ENCODE data around the gene HPSE2. TPM values are rescaled to one million over a fixed set of nuclear protein-coding genes. Genes with fewer than 3 reads are reported as not detected.

Gene HPSE2
- total RNA-seq, 4 donors from 2014 or later = 1.1 TPM; not detected in 3

GRCh38 chr10:98832196-98832595 lies 403.5 kb downstream of the HPSE2 start:
- TF ChIP-seq, protein P1, sequence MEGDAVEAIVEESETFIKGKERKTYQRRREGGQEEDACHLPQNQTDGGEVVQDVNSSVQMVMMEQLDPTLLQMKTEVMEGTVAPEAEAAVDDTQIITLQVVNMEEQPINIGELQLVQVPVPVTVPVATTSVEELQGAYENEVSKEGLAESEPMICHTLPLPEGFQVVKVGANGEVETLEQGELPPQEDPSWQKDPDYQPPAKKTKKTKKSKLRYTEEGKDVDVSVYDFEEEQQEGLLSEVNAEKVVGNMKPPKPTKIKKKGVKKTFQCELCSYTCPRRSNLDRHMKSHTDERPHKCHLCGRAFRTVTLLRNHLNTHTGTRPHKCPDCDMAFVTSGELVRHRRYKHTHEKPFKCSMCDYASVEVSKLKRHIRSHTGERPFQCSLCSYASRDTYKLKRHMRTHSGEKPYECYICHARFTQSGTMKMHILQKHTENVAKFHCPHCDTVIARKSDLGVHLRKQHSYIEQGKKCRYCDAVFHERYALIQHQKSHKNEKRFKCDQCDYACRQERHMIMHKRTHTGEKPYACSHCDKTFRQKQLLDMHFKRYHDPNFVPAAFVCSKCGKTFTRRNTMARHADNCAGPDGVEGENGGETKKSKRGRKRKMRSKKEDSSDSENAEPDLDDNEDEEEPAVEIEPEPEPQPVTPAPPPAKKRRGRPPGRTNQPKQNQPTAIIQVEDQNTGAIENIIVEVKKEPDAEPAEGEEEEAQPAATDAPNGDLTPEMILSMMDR (IDR thresholded peaks at IDR 0.05 in 4 of 5, conservative IDR thresholded peaks at IDR 0.05 in 1 of 5) = no peak
- no peak for TF ChIP-seq POLR2A (IDR thresholded peaks at IDR 0.05)
- Histone ChIP-seq H3K27me3 (no peaks in the 10 kb centered on the region), H3K4me3 (no peak overlapping the region), H3K4me1 (no peaks in the 10 kb centered on the region), H3K27ac (no peak overlapping the region), H3K9me3 (no peaks in the 10 kb centered on the region), H3K36me3 (no peaks in the 10 kb centered on the region)
- DNase-seq (no peak), ATAC-seq (no peak)
- intact Hi-C loops (cut with DNase I; ENCODE audit: low total_unique reads) (no loop called here), in situ Hi-C loops (cut with MboI; ENCODE audit: low sequenced_read_pairs in 4 of 4) (no loop called here)

DNA sequence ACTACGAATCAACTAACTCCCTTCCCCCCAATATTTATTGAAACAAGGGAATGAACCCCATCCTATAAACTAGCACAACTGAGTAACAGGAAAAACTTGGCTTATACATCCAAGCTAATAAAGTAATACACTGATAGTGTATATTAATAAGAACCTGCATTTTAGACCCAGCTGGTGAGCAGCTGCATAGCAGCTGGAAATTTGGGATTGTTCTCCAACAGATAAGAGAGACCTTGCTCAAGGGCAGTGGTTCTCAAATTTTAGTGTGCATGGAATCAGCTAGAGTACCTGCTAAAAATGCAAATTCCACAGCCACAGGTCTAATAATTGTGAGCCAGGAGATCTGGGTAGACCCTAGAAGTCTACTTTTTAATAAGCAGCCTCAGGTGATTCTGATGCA lies 404.3 kb downstream of the HPSE2 start:
- H3K9me3 ChIP-seq = no peaks in the 10 kb centered on the region
- H3K27me3 ChIP-seq = no peaks in the 10 kb centered on the region
- TF ChIP-seq, protein P1 (IDR thresholded peaks at IDR 0.05 in 4 of 5, conservative IDR thresholded peaks at IDR 0.05 in 1 of 5) = no peak
- no peak for TF ChIP-seq POLR2A (IDR thresholded peaks at IDR 0.05)
- in situ Hi-C loops (cut with MboI; ENCODE audit: low sequenced_read_pairs in 4 of 4) = no loop called here
- ATAC-seq = no peak
- no peaks in the 10 kb centered on the region for H3K36me3 ChIP-seq
- no peak overlapping the region for H3K27ac ChIP-seq
- no peak for DNase-seq
- no peaks in the 10 kb centered on the region for H3K4me1 ChIP-seq
- intact Hi-C loops (cut with DNase I; ENCODE audit: low total_unique reads) = no loop called here
- H3K4me3 ChIP-seq = no peak overlapping the region

DNA sequence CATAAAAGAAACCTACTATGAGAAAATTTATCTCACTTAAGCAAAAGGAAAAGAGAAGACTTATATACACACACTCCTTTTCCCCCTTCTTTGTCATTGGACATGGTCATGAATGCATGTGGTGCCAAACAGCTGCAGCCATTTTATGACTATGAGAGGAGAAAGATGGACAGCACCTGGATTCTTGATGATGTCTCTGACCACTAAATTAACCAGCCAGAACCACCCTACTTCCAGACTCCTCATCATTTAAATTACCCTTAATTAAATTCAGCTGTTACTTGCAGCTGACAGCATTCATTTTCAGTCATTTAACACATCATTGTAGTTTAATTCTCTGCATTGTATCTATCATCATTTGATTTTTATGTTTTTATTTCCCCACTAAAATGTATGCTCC lies 409.9 kb downstream of the HPSE2 start:
- ATAC-seq (no peak), DNase-seq (no peak)
- H3K27me3 ChIP-seq = no peaks in the 10 kb centered on the region
- no peaks in the 10 kb centered on the region for H3K9me3 ChIP-seq
- H3K4me1 ChIP-seq = no peaks in the 10 kb centered on the region
- H3K27ac ChIP-seq = no peak overlapping the region
- H3K36me3 ChIP-seq = no peaks in the 10 kb centered on the region
- in situ Hi-C loops (cut with MboI; ENCODE audit: low sequenced_read_pairs in 4 of 4) = no loop called here
- TF ChIP-seq, protein P1 (IDR thresholded peaks at IDR 0.05 in 4 of 5, conservative IDR thresholded peaks at IDR 0.05 in 1 of 5) = no peak
- TF ChIP-seq POLR2A (IDR thresholded peaks at IDR 0.05) = no peak
- H3K4me3 ChIP-seq = no peak overlapping the region
- intact Hi-C loops (cut with DNase I; ENCODE audit: low total_unique reads) = no loop called here

DNA sequence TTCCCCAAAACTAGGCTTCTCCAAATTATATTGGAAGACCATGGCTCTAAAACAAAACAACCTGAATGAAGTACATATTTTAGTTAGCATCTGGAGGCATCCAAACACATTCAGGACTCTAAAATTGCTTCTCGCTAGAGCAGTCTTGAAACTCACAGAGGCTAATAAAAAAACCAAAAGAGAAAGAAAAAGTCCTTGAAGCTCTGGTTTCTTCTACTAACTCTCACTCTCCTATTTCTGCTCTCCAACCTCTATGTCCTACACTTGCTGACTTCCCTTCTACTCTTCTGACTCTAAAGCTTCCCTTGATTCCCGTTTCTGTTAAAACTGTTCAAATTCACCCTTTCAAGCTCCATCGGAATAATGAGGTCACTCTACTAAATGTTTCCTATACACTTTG lies 418.3 kb downstream of the HPSE2 start:
- intact Hi-C loops (cut with DNase I; ENCODE audit: low total_unique reads) = no loop called here
- no peaks in the 10 kb centered on the region for H3K27me3 ChIP-seq
- H3K36me3 ChIP-seq = no peaks in the 10 kb centered on the region
- in situ Hi-C loops (cut with MboI; ENCODE audit: low sequenced_read_pairs in 4 of 4) = no loop called here
- TF ChIP-seq, protein P1 (IDR thresholded peaks at IDR 0.05 in 4 of 5, conservative IDR thresholded peaks at IDR 0.05 in 1 of 5) = no peak
- TF ChIP-seq POLR2A (IDR thresholded peaks at IDR 0.05) = no peak
- no peak overlapping the region for H3K4me3 ChIP-seq
- H3K4me1 ChIP-seq = no peaks in the 10 kb centered on the region
- H3K27ac ChIP-seq = no peak overlapping the region
- no peak for DNase-seq
- no peaks in the 10 kb centered on the region for H3K9me3 ChIP-seq
- ATAC-seq = no peak

All from gastrocnemius medialis (tissue), 4 donors.